ENCODE results near the gene CNIH1. TPM values are rescaled to one million over a fixed set of nuclear protein-coding genes. Genes with fewer than 3 reads are reported as not detected.

CNIH1 gene
- total and polyA plus RNA-seq, 2 of the 13 experiments (the other 11 are each of a cell fraction or from before 2014, with no cell fraction given): 166 to 421 TPM

DNA sequence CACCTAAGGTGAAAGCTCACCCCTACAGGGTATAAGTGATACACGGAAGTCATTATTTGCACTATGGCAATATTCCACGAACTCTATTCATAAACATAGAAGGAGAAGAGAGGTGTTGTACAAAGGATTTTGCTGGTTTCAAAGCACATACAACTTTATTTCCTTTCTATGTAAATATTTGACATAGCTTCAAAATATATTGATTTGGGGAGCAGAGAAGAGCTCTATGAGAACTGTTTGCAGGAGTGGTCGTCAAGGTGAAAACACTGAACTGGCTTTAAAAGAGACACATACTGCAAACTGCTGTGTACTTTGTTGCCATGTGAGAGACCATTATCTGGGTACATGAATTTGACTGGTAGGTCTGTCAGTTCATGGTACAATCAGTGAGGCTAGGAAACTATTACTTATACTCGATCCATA lies 16.7 kb downstream of the CNIH1 start (continued):
- TF ChIP-seq, protein P1, sequence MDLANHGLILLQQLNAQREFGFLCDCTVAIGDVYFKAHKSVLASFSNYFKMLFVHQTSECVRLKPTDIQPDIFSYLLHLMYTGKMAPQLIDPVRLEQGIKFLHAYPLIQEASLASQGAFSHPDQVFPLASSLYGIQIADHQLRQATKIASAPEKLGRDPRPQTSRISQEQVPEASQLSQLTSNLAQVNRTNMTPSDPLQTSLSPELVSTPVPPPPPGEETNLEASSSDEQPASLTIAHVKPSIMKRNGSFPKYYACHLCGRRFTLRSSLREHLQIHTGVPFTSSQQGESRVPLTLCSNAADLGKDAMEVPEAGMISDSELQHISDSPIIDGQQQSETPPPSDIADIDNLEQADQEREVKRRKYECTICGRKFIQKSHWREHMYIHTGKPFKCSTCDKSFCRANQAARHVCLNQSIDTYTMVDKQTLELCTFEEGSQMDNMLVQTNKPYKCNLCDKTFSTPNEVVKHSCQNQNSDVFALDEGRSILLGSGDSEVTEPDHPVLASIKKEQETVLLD (CRISPR knock-in tag; IDR thresholded peaks at IDR 0.05; ENCODE audit: low read depth): no peak
- TF ChIP-seq ZNF317 (CRISPR knock-in tag; IDR thresholded peaks at IDR 0.05) (no peak; the same call in 1 of the 2 replicates), ZNF501 (CRISPR knock-in tag; IDR thresholded peaks at IDR 0.05) (no peak), RBM39 (IDR thresholded peaks at IDR 0.05; ENCODE audit: low read depth, low read length, poor library complexity, severe bottlenecking) (no peak), ARID5B (CRISPR knock-in tag; IDR thresholded peaks at IDR 0.05) (peak; percentile 91), ZNF772 (CRISPR knock-in tag; IDR thresholded peaks at IDR 0.05) (no peak), MAFG (CRISPR knock-in tag; IDR thresholded peaks at IDR 0.05) (no peak), NCOR1 (IDR thresholded peaks at IDR 0.05; ENCODE audit: borderline replicate concordance, low read length) (peak; percentile 84; the same call in 1 of the 2 replicates), NR0B2 (CRISPR knock-in tag; IDR thresholded peaks at IDR 0.05) (no peak), ZNF441 (CRISPR knock-in tag; IDR thresholded peaks at IDR 0.05; ENCODE audit: borderline replicate concordance) (no peak), ZNF777 (CRISPR knock-in tag; IDR thresholded peaks at IDR 0.05) (no peak), CREM (IDR thresholded peaks at IDR 0.05) (peak; percentile 77), CREM (CRISPR knock-in tag; IDR thresholded peaks at IDR 0.05) (no peak), ZNF10 (CRISPR knock-in tag; IDR thresholded peaks at IDR 0.05; ENCODE audit: borderline replicate concordance, low read depth) (no peak), ISL2 (CRISPR knock-in tag; IDR thresholded peaks at IDR 0.05) (peak; percentile 90), ZNF644 (CRISPR knock-in tag; IDR thresholded peaks at IDR 0.05; ENCODE audit: low read depth) (no peak), ETV6 (CRISPR knock-in tag; conservative IDR thresholded peaks at IDR 0.05) (no peak), RELA (CRISPR knock-in tag; IDR thresholded peaks at IDR 0.05) (no peak), HNRNPK (IDR thresholded peaks at IDR 0.05; ENCODE audit: low read depth, low read length, poor library complexity, severe bottlenecking) (no peak), GPN1 (CRISPR knock-in tag; IDR thresholded peaks at IDR 0.05; ENCODE audit: borderline replicate concordance) (no peak)
- TF ChIP-seq, protein P2, sequence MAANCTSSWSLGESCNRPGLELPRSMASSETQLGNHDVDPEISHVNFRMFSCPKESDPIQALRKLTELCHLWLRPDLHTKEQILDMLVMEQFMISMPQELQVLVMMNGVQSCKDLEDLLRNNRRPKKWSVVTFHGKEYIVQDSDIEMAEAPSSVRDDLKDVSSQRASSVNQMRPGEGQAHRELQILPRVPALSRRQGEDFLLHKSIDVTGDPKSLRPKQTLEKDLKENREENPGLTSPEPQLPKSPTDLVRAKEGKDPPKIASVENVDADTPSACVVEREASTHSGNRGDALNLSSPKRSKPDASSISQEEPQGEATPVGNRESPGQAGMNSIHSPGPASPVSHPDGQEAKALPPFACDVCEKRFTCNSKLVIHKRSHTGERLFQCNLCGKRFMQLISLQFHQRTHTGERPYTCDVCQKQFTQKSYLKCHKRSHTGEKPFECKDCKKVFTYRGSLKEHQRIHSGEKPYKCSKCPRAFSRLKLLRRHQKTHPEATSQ (CRISPR knock-in tag; IDR thresholded peaks at IDR 0.05; ENCODE audit: borderline replicate concordance): no peak
- TF ChIP-seq, protein P3, sequence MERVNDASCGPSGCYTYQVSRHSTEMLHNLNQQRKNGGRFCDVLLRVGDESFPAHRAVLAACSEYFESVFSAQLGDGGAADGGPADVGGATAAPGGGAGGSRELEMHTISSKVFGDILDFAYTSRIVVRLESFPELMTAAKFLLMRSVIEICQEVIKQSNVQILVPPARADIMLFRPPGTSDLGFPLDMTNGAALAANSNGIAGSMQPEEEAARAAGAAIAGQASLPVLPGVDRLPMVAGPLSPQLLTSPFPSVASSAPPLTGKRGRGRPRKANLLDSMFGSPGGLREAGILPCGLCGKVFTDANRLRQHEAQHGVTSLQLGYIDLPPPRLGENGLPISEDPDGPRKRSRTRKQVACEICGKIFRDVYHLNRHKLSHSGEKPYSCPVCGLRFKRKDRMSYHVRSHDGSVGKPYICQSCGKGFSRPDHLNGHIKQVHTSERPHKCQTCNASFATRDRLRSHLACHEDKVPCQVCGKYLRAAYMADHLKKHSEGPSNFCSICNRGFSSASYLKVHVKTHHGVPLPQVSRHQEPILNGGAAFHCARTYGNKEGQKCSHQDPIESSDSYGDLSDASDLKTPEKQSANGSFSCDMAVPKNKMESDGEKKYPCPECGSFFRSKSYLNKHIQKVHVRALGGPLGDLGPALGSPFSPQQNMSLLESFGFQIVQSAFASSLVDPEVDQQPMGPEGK (CRISPR knock-in tag; IDR thresholded peaks at IDR 0.05): no peak

All from HepG2 (cell line).